Hematopoietic multipotent progenitor cell treated with erythropoietin and hydrocortisone succinate and interleukin-3 and kit ligand, for 15 days (in vitro differentiated cells): ENCODE data around the gene ZNF865.

Experiments
- DNase-seq: peaks from one replicate; pipeline ENCODE4 v3.0.0-alpha.2; 2015; ENCODE audit warnings: low spot score

The ZNF865 gene

DNA sequence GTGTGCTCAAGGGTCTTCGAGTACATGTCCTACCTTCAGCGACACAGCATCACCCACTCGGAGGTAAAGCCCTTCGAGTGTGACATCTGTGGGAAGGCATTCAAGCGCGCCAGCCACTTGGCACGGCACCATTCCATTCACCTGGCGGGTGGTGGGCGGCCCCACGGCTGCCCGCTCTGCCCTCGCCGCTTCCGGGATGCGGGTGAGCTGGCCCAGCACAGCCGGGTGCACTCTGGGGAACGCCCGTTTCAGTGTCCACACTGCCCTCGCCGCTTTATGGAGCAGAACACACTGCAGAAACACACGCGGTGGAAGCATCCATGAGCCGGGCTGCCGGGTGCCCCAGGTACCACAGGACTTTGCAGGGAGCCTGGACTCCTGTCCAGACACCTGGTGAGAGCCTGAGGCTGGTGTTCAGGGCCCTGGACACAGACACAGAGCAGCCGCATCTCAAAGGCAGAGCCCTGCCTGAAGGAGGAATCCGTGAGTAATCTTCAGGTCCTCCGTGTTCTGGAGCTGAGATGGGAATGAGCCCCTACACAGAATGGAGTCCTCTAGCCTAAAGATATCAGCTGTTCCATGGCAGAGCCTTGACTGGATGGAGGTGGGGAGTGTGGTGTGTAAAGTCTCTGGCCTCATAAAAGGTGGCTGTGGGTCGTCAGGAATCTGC lies 39.5 kb downstream of the ZNF865 start:
- DNase-seq: no peak

- no peak for DNase-seq
These were observed 40.0 kb downstream of the ZNF865 start for GRCh38 chr19:55645512-55645881.

- no peak for DNase-seq
These were observed 41.7 kb downstream of the ZNF865 start for GRCh38 chr19:55646889-55647731.

DNA sequence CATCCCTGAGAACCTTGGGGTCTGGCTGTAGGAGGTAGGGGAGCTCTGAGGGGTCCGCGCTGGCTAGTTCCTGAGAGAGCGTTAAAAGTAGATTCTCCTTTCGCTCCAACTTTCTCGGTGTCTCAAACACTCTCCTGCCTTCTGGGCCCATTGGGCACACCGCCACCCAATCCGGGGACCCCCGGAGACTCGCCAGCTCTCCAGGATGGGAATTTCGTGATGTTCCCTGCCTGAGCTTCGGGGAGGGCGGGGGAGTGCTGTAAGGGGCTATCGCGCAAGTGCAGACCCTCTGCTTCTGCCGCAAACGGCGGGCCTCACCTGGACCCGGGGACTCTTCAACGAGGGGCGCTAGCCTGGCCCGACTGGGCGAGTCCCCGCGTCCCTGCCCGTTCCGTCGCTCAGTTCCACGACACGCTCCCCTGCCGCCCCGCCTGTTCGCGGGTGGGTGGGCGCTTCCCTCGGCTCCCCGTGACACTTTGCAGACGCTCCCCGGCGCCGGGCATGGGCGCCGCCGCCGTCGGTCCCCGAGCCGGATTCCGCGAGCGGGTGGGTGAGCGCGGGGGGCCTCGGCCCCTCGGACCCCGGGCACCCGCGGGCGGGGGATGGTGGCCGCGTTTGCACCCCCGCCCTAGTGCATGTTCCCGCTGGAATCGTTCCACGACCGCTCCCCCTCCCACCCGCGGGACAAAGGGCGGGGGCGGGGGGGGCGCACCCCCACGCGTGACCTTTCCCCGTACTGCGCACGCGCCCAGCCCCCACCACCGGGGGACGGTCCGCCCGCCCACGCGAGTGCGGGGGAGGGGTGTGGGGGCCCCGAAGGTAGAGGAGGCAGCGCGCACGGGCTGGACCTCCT lies 42.5 kb downstream of the ZNF865 start, which contains the start of gene CCDC106:
Gene CCDC106 (plus strand): TSS at position 481 of the 853 bp plus-strand sequence. CDS start 835 bp downstream, outside the sequence.
- no peak for DNase-seq

- DNase-seq: no peak
These were observed 43.3 kb downstream of the ZNF865 start for GRCh38 chr19:55648585-55649267.

GRCh38 chr19:55649268-55650125 lies 44.0 kb downstream of the ZNF865 start:
- DNase-seq: no peak

DNA sequence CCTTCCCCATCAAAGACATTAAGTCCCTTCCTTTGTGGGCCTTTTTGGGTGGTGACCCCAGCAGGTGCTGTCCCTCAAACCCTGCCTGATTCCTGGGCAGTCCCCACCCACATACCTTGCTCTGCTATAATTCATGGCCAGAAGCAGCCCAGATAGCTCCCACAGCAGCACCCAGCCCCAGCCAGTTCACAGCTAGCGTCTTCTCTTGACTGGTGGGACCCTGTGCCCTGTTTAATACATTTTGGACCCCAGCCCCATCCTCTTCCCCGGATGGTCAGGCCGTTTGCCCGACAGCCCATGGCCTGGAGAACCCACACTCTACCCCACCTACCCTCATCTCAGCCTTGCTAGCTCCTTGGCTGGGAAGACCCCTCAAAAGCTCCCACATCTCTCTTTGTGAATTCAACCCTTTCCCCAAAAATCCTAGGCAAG lies 44.7 kb downstream of the ZNF865 start:
- DNase-seq: no peak

GRCh38 chr19:55650602-55651230 lies 45.3 kb downstream of the ZNF865 start:
- DNase-seq: no peak

DNA sequence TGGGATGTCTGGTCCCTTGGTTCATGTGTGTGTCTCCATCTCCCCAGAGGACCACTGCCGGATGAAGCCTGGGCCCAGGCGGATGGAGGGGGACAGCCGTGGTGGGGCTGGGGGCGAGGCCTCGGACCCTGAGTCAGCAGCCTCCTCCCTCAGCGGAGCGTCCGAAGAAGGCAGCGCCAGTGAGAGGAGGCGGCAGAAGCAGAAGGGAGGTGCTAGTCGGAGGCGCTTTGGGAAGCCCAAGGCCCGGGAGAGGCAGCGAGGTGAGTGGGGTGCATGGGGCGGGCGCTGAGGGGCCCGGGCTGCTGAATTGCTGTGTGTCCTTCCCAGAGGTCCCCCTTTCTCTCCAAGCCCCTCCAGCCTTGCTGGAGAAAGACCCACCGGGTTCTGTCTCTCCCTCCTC lies 45.8 kb downstream of the ZNF865 start:
- DNase-seq: no peak

GRCh38 chr19:55652311-55653128 lies 47.1 kb downstream of the ZNF865 start:
- DNase-seq: no peak

DNA sequence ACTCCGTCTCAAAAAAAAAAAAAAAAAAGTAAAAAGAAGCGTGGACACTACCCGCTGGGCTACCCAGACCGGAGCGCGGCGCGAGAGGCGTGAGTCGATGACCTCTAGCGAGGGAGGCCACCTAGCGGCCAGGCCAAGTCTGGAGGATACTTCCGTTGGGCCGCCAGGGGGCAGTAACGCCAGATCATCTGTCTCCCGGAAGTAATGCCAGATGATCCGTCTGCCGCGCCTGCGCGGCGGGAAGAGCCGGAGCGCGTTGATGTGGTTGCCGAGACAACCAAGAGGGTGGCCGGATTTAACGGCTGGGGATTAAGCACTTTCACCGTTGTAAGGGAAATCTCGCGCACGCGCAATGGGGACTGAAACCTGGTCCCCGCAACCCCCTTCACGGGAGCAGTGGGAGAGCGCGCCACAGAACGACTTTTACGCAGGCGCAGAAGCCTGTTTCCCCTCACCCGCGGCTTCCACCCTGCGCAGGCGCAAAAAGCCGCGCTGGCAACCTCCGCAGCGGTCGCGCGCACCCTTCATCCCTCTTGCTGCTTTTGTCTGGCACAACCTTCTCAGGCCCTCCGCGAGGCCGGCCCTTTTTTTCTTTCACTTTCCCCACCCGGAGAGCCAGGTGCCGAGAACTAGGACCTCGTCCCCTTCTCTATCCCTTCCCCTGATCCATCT lies 48.3 kb downstream of the ZNF865 start:
- DNase-seq: peak; percentile 96

DNA sequence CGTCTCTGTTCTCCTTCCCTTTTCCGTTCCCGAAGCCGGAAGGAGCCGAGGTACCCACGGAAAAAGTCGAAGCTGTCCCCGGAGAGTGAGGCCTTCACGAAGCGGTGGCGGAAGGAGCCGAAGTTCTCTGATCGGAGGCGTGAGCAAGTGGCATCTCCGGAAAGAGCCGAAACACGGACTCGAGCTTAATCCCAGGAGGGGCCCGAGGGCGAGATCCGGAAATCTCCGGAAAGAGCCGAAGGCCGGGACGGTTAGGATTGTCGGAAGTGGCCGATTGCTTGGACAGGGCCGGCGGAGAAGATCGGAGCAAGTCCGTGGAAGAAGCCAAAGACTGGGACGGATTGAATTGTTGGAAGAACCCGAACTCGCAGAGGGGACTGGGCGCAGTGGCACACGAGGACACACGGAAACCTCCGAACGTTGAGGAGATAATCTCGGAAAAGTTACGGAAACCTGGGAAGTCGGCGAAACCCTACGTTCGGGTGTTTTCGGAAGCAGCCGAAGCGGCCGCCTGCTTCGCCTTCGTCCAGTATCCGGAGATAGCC lies 48.9 kb downstream of the ZNF865 start:
- peak; percentile 99 for DNase-seq

GRCh38 chr19:55654868-55655647 lies 49.6 kb downstream of the ZNF865 start, which contains the start of gene U2AF2:
U2AF2 (plus strand) TSS chr19:55655035; CDS start chr19:55655105, 70 bp downstream.
- peak; percentile 96 for DNase-seq

- no peak for DNase-seq
These were observed 50.2 kb downstream of the ZNF865 start for GRCh38 chr19:55655648-55656040.

DNA sequence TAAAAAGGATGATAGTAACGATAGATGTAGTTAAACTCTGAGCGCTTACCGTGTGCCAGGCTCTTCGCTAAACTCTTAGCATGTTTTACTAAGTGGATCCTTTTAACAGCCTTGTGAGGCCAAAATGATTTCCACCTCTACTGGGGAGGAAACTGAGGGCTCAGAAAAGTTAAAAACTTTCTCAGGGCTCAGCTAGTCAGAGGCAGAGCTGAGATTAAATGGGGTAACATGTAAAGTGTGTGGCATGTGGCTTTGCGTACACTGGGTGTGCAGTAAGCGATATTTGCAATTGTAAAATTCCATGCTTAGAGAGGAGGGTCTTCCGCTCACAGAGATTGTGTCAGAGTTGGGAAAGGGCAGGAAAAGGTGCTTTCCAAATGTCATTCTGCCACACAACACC lies 51.1 kb downstream of the ZNF865 start:
- no peak for DNase-seq

DNA sequence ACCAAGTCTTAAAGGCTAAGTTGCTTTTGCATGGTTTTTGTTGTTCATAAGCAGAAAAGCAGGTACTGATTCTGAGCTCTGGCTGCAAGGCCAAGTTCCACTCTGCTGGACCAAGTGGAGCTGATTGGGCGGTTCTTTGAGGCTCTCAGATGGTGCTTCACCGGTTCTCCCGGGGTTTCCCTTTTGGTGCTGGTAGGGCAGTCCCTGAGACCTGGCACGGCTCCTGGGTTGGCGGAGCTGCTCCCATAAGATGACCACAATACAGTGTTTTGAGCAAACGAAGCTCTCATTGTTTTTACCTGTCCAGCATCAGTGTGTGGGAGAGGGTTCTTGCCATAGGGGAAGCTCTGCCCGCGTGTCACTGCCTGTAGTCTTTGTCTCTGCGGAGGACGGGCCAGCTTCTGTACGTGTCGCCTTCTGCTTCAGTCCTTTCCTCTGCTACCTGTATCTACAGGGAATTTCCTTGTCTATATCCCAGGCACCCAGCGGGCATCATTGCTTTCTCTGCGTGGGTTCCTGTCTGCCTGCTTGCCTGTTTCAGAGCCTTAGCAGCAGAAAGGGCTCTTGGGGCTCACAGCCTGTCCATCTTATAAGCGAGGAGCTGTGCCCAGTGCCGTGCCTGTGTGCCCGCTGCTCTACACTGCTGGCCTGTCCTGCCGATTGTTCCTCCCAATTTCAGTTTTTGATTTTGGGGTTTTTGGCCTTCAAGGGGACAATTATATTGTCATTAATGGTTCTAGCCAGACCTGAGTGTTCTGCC lies 51.7 kb downstream of the ZNF865 start:
- no peak for DNase-seq
